ENCODE measurements around the gene ZNF283.
"Not testable (repeated sequence)": the region's sequence is repeated elsewhere in the genome, so short reads cannot be mapped to it uniquely, and the experiment has no call there.

Gene ZNF283

GRCh38 chr19:43798026-43798545 lies 29.0 kb upstream of the ZNF283 start:
- H3K27me3 Mint-ChIP-seq (ENCODE audit: low read depth), result peaks cover 96% of the 10 kb centered on the region
- no peaks in the 10 kb centered on the region for H3K36me3 Mint-ChIP-seq (ENCODE audit: low read depth)
- H3K4me3 Mint-ChIP-seq, result peak overlapping the region in 2 of 3 experiments; percentile 28 to 75
- H3K27ac Mint-ChIP-seq, result no peak overlapping the region
- no peaks in the 10 kb centered on the region for H3K9me3 Mint-ChIP-seq
- TF ChIP-seq CTCF (IDR thresholded peaks at IDR 0.05; ENCODE audit: unreplicated experiment in 3 of 3), result no peak
- H3K4me1 Mint-ChIP-seq, result no peaks in the 10 kb centered on the region

GRCh38 chr19:43798546-43799409 lies 28.3 kb upstream of the ZNF283 start:
- no peaks in the 10 kb centered on the region for H3K4me1 Mint-ChIP-seq
- H3K4me3 Mint-ChIP-seq, result peak overlapping the region; percentile 71 to 75 (median 74)
- H3K9me3 Mint-ChIP-seq, result no peaks in the 10 kb centered on the region
- no peaks in the 10 kb centered on the region for H3K36me3 Mint-ChIP-seq (ENCODE audit: low read depth)
- peaks cover 90% of the 10 kb centered on the region for H3K27me3 Mint-ChIP-seq (ENCODE audit: low read depth)
- no peak for TF ChIP-seq CTCF (IDR thresholded peaks at IDR 0.05; ENCODE audit: unreplicated experiment in 3 of 3)
- H3K27ac Mint-ChIP-seq, result no peak overlapping the region

GRCh38 chr19:43799502-43800142 lies 27.5 kb upstream of the ZNF283 start:
- H3K4me3 Mint-ChIP-seq, result peak overlapping the region; percentile 30 to 75 (median 74)
- H3K36me3 Mint-ChIP-seq (ENCODE audit: low read depth), result no peaks in the 10 kb centered on the region
- no peak overlapping the region for H3K27ac Mint-ChIP-seq
- H3K27me3 Mint-ChIP-seq (ENCODE audit: low read depth), result peaks cover 86% of the 10 kb centered on the region
- H3K4me1 Mint-ChIP-seq, result no peaks in the 10 kb centered on the region
- no peaks in the 10 kb centered on the region for H3K9me3 Mint-ChIP-seq
- no peak for TF ChIP-seq CTCF (IDR thresholded peaks at IDR 0.05; ENCODE audit: unreplicated experiment in 3 of 3)

- Mint-ChIP-seq H3K9me3 (no peaks in the 10 kb centered on the region), H3K27ac (no peak within 1 kb of the TSS), H3K27me3 (ENCODE audit: low read depth) (peaks cover 62% of the 10 kb centered on the region), H3K36me3 (ENCODE audit: low read depth) (no peaks in the 10 kb centered on the region), H3K4me3 (no peak within 1 kb of the TSS), H3K4me1 (no peaks in the 10 kb centered on the region)
- no peak for TF ChIP-seq CTCF (IDR thresholded peaks at IDR 0.05; ENCODE audit: unreplicated experiment in 3 of 3)
These were observed 24.7 kb upstream of the ZNF283 start, which contains the start of gene LYPD5 for GRCh38 chr19:43802216-43802951. LYPD5 (minus strand) TSS chr19:43802447; CDS start chr19:43802380, 67 bp downstream.

- Mint-ChIP-seq H3K27ac (no peak overlapping the region), H3K27me3 (ENCODE audit: low read depth) (peaks cover 41% of the 10 kb centered on the region), H3K4me1 (no peaks in the 10 kb centered on the region), H3K9me3 (no peaks in the 10 kb centered on the region), H3K36me3 (ENCODE audit: low read depth) (no peaks in the 10 kb centered on the region), H3K4me3 (no peak overlapping the region)
- TF ChIP-seq CTCF (IDR thresholded peaks at IDR 0.05; ENCODE audit: unreplicated experiment in 3 of 3), result no peak
These were observed 22.7 kb upstream of the ZNF283 start for GRCh38 chr19:43804432-43804831.

- not testable (repeated sequence) for H3K9me3 Mint-ChIP-seq; H3K4me3 Mint-ChIP-seq; H3K36me3 Mint-ChIP-seq (ENCODE audit: low read depth); H3K4me1 Mint-ChIP-seq; H3K27ac Mint-ChIP-seq
- peaks cover 24% of the 10 kb centered on the region for H3K27me3 Mint-ChIP-seq (ENCODE audit: low read depth)
These were observed 20.7 kb upstream of the ZNF283 start for GRCh38 chr19:43806401-43806800.

Data from nephron (organoid).